Panc1 (cell line): ENCODE data around the gene ARL14.

Experiments
- POLR2AphosphoS5 ChIP-seq: IDR thresholded peaks from 2 replicates; pipeline ENCODE4 v1.6.1; 2012; ENCODE audit warnings: mild to moderate bottlenecking, low read depth, low read length, moderate library complexity
- SIN3A ChIP-seq: IDR thresholded peaks from 2 replicates; pipeline ENCODE4 v1.6.1; 2012; ENCODE audit warnings: low read depth, mild to moderate bottlenecking, low read length, moderate library complexity, borderline replicate concordance; ENCODE audit not compliant: insufficient read depth
- TF ChIP-seq, protein P1 (sequence below): fragments of 450-650 bp; IDR thresholded peaks from 2 replicates; pipeline ENCODE4 v1.5.1; 2017; ENCODE audit warnings: mild to moderate bottlenecking

DNA sequence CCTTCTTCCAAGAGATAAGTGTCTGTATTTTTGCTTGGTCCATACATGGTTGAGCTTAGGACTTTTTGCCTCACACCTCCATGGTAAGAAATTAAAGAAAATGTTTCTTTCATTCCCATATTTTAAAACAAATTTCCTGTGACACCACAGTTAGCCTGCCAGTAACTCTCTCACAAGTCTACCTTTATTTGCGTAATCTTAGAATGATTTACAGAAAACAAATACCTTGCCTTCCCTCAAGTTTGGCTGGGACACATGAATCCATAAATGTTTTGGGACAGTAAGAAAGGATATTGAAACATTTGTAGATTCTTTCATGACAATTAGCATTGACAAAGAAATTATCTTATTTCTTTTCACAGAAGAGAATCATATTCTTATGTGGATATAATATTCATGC lies 3.8 kb upstream of the ARL14 start:
- TF ChIP-seq, protein P1, sequence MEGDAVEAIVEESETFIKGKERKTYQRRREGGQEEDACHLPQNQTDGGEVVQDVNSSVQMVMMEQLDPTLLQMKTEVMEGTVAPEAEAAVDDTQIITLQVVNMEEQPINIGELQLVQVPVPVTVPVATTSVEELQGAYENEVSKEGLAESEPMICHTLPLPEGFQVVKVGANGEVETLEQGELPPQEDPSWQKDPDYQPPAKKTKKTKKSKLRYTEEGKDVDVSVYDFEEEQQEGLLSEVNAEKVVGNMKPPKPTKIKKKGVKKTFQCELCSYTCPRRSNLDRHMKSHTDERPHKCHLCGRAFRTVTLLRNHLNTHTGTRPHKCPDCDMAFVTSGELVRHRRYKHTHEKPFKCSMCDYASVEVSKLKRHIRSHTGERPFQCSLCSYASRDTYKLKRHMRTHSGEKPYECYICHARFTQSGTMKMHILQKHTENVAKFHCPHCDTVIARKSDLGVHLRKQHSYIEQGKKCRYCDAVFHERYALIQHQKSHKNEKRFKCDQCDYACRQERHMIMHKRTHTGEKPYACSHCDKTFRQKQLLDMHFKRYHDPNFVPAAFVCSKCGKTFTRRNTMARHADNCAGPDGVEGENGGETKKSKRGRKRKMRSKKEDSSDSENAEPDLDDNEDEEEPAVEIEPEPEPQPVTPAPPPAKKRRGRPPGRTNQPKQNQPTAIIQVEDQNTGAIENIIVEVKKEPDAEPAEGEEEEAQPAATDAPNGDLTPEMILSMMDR, result no peak
- TF ChIP-seq POLR2AphosphoS5 (no peak), SIN3A (no peak)
